Ishikawa (cell line): Measurements from ENCODE around the gene PCBD2.

Source experiments
- CEBPB ChIP-seq: IDR thresholded peaks from 2 replicates; pipeline ENCODE4 v1.6.1; 2012
- CREB1 ChIP-seq: IDR thresholded peaks from 2 replicates; pipeline ENCODE4 v1.6.1; 2012; ENCODE audit warnings: low read depth
- EGR1 ChIP-seq: IDR thresholded peaks from 2 replicates; pipeline ENCODE4 v1.6.1; 2012
- EP300 ChIP-seq: IDR thresholded peaks from 2 replicates; pipeline ENCODE4 v1.6.1; 2012; ENCODE audit warnings: borderline replicate concordance
- FOXM1 ChIP-seq: IDR thresholded peaks from 2 replicates; pipeline ENCODE4 v1.6.1; 2012; ENCODE audit warnings: low read depth, borderline replicate concordance
- RAD21 ChIP-seq: IDR thresholded peaks from 2 replicates; pipeline ENCODE4 v1.6.1; 2012; ENCODE audit warnings: low read depth
- REST ChIP-seq: IDR thresholded peaks from 2 replicates; pipeline ENCODE4 v1.6.1; 2012; ENCODE audit warnings: low read depth, mild to moderate bottlenecking
- TAF1 ChIP-seq: IDR thresholded peaks from 2 replicates; pipeline ENCODE4 v1.6.1; 2012; ENCODE audit warnings: low read depth, mild to moderate bottlenecking
- TCF12 ChIP-seq: IDR thresholded peaks from 2 replicates; pipeline ENCODE4 v1.6.1; 2012; ENCODE audit warnings: low read depth
- TEAD4 ChIP-seq: IDR thresholded peaks from 2 replicates; pipeline ENCODE4 v1.6.1; 2012
- YY1 ChIP-seq: IDR thresholded peaks from 2 replicates; pipeline ENCODE4 v1.6.1; 2012; ENCODE audit warnings: low read depth
- ZBTB7A ChIP-seq: IDR thresholded peaks from 2 replicates; pipeline ENCODE4 v1.6.1; 2012; ENCODE audit warnings: low read depth
- TF ChIP-seq, protein P1 (sequence below): IDR thresholded peaks from 2 replicates; pipeline ENCODE4 v1.6.1; 2012

DNA sequence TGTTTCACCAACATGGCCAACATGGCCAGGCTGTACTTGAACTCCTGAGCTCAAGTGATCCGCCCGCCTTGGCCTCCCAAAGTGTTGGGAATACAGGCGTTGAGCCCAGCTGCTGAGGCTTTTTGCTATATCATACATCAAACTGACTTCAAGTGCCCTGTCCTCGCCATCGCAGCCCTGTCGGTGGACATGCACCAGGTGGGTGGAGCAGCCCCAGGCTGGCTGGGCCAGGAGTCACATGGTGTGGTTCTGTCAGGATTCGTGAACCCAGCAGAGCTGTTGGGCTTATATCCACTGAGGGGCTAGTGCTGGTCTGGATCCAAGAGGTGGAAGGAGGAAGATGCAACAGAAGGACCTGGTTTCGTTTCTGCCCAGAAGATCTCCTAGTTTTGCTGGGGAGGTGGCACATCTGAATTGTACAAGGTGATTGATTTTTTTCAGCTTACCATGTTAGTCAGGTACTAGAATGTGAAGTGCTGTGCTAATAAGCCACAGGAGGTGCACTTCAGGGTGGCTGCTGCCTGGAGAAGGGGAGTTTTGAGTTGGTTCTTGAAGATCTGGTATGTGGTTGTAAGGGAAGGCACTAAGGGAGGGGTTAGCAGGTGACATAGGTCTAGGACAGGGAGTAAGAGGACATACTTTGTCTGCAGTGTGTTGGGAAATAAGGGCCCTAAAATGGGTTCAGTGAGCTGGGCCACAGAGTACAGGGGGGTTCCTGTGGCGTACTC is 16.1 kb downstream of the PCBD2 start:
- TF ChIP-seq TCF12 (no peak), EGR1 (no peak), EP300 (no peak), FOXM1 (no peak), CEBPB (no peak), RAD21 (no peak), REST (no peak), ZBTB7A (no peak), TAF1 (no peak), CREB1 (no peak), TEAD4 (no peak), YY1 (no peak)
- TF ChIP-seq, protein P1, sequence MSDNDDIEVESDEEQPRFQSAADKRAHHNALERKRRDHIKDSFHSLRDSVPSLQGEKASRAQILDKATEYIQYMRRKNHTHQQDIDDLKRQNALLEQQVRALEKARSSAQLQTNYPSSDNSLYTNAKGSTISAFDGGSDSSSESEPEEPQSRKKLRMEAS = no peak
